IPS-18c (cell line): ENCODE measurements around the gene FAM120A.

ENCODE experiments used
- H3K4me3 ChIP-seq: 2 replicates; pipeline ENCODE4 v1.7.0; 2013; ENCODE audit warnings: low read depth, mild to moderate bottlenecking, low read length, moderate library complexity; ENCODE audit not compliant: insufficient read depth
- H3K9me3 ChIP-seq: one replicate; pipeline ENCODE4 v1.6.1; 2013; ENCODE audit warnings: mild to moderate bottlenecking, low read length, moderate library complexity; ENCODE audit not compliant: control insufficient read depth, insufficient read depth

FAM120A gene, protein sequence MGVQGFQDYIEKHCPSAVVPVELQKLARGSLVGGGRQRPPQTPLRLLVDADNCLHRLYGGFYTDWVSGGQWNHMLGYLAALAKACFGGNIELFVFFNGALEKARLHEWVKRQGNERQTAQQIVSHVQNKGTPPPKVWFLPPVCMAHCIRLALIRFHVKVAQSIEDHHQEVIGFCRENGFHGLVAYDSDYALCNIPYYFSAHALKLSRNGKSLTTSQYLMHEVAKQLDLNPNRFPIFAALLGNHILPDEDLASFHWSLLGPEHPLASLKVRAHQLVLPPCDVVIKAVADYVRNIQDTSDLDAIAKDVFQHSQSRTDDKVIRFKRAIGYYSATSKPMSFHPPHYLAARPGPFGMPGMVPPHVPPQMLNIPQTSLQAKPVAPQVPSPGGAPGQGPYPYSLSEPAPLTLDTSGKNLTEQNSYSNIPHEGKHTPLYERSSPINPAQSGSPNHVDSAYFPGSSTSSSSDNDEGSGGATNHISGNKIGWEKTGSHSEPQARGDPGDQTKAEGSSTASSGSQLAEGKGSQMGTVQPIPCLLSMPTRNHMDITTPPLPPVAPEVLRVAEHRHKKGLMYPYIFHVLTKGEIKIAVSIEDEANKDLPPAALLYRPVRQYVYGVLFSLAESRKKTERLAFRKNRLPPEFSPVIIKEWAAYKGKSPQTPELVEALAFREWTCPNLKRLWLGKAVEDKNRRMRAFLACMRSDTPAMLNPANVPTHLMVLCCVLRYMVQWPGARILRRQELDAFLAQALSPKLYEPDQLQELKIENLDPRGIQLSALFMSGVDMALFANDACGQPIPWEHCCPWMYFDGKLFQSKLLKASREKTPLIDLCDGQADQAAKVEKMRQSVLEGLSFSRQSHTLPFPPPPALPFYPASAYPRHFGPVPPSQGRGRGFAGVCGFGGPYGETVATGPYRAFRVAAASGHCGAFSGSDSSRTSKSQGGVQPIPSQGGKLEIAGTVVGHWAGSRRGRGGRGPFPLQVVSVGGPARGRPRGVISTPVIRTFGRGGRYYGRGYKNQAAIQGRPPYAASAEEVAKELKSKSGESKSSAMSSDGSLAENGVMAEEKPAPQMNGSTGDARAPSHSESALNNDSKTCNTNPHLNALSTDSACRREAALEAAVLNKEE

GRCh38 chr9:93450945-93451815, at the start of gene FAM120A:
Gene FAM120A (plus strand): TSS chr9:93451685. CDS start chr9:93451916, 231 bp downstream.
- Histone ChIP-seq H3K4me3 (peak within 1 kb of the TSS; percentile 94), H3K9me3 (peaks cover 2% of the 10 kb centered on the region)

DNA sequence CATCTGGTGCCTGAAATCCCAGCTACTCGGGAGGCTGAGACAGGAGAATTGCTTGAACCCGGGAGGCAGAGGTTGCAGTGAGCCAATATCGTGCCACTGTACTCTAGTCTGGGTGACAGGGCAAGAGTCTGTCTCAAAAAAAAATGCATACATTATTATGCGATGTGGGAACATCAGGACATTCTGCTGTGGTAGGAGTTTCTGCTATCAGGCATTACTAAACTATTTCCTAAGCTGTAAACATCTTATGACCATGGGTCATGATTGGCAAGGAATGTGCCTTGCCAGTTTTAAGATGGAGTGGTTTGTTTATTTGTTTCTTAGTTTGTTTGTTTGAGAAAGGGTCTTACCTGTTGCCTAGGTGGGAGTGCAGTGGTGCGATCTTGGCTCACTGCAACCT, 45.1 kb upstream of the FAM120A start:
- Histone ChIP-seq H3K9me3 (no peaks in the 10 kb centered on the region), H3K4me3 (no peak overlapping the region)

GRCh38 chr9:93413530-93413929, 38.0 kb upstream of the FAM120A start:
- Histone ChIP-seq H3K9me3 (no peaks in the 10 kb centered on the region), H3K4me3 (no peak overlapping the region)

- Histone ChIP-seq H3K9me3 (no peaks in the 10 kb centered on the region), H3K4me3 (no peak overlapping the region)
Measured at GRCh38 chr9:93415176-93415690, 36.3 kb upstream of the FAM120A start.

DNA sequence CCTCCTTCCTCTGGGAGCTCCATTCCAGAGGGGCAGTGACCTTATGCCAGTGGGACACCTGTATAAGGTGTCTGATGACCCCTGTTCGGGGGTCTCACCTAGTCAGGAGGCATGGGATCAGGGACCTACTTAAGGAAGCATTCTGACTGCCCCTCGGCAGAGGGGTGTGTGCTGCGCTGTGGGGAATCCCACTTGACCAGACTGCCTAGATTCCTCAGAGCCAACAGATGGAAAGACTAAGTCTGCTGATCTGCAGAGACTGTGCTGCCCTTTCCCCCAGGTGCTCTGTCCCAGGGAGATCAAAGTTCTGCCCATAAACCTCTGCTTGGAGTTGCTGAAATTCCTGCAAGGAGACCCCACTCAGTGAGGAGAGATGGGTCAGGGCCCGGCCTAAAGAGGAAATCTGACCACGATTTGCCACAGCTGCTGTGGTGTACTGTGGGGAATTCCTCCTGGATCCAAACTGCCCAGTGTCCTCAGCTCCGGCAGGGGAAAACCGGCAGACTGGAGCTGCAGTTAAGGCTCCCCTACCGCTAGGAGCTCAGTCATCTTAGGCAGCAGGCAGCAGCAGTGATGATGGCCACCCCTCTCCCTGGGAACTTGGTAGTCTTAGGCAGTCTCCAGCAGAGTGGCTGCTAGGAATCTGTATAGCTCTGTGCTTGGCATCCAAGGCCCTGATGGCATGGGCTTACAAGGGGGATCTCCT, 34.8 kb upstream of the FAM120A start:
- H3K4me3 ChIP-seq = no peak overlapping the region

GRCh38 chr9:93417538-93417937, 33.9 kb upstream of the FAM120A start:
- H3K9me3 ChIP-seq = no peaks in the 10 kb centered on the region

More for the DNA sequence above, 34.8 kb upstream of the FAM120A start:
- no peaks in the 10 kb centered on the region for H3K9me3 ChIP-seq

GRCh38 chr9:93419023-93419422, 32.5 kb upstream of the FAM120A start:
- Histone ChIP-seq H3K4me3 (no peak overlapping the region), H3K9me3 (no peaks in the 10 kb centered on the region)

More at GRCh38 chr9:93417538-93417937, 33.9 kb upstream of the FAM120A start:
- H3K4me3 ChIP-seq = no peak overlapping the region

- no peak overlapping the region for H3K4me3 ChIP-seq
- H3K9me3 ChIP-seq = no peaks in the 10 kb centered on the region
Measured at GRCh38 chr9:93422977-93423616, 28.4 kb upstream of the FAM120A start.

DNA sequence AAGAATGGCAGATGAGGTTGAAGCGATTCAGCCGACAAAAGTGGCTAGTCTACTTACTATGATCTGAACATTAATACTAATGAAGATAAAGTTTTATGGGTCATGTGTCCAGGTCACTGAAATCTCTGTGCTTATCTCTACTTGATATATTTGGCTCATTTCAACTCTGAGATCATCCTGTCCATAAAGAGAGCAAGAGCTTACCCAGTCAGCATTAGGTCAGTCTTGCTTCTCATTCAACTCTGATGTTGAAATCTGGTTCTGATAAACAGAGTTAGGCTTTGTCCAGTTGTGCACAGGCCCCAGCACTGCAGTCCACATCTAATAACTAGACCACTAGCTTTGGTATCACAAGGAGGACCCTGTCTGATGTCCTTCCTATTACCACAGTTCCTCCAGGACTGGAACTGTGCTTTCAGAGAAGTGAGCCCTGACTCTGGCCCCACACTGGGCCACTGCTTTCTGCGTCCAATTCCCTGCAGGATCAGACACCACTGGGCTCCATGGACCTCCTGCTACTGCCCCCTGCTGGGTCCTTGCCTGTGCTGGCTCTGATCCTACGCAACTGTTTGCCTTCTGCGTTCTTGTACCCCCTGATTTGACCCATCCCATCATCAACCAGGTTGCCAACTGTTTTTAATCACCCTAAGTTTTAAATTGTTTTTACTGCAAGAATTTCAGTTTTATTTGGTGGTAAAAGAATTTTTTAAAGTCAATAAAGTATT, 23.7 kb upstream of the FAM120A start:
- H3K4me3 ChIP-seq = no peak overlapping the region
- H3K9me3 ChIP-seq = no peaks in the 10 kb centered on the region

GRCh38 chr9:93431539-93432105, 19.9 kb upstream of the FAM120A start:
- Histone ChIP-seq H3K4me3 (no peak overlapping the region), H3K9me3 (no peaks in the 10 kb centered on the region)

DNA sequence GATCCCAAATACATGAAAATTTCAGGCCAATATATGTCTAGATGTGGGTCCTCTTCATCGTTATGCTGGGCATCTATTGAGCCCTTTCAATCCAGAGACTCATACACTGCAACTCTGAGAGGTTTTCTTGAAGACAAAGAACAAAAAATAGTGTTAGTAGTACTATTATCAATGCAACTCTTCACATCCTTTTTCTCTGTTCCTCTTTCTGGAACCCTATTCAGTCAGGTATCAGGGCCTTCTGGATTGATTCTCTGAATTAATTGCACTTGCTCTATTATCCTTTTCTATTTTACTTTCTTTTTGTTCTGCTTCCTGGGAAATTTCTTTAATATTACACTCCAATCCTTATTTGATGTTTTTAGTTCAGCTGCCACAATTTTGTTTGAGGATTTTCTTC, 18.5 kb upstream of the FAM120A start:
- H3K4me3 ChIP-seq = no peak overlapping the region
- no peaks in the 10 kb centered on the region for H3K9me3 ChIP-seq

DNA sequence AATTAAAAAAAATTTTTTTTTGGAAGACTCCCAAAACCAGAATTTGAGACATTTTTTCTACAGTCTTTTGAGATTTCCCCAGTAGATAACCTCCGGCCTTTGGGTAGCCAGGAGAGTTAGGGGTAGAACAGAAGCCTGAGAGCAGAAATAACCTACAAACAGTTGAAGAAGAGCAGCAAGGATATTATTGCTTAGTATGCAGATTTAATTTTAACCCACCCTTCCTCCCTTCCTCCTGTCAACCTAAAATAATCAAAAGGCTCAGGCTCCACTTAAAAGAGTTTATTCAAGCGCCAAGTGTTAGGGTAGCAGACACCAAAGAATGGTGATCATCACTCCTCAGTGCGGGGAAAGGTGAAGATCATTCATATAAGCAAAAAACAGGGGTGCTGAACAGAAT, 17.4 kb upstream of the FAM120A start:
- H3K9me3 ChIP-seq = no peaks in the 10 kb centered on the region
- no peak overlapping the region for H3K4me3 ChIP-seq

- H3K4me3 ChIP-seq = no peak overlapping the region
- no peaks in the 10 kb centered on the region for H3K9me3 ChIP-seq
Measured at GRCh38 chr9:93435386-93435785, 16.1 kb upstream of the FAM120A start.

DNA sequence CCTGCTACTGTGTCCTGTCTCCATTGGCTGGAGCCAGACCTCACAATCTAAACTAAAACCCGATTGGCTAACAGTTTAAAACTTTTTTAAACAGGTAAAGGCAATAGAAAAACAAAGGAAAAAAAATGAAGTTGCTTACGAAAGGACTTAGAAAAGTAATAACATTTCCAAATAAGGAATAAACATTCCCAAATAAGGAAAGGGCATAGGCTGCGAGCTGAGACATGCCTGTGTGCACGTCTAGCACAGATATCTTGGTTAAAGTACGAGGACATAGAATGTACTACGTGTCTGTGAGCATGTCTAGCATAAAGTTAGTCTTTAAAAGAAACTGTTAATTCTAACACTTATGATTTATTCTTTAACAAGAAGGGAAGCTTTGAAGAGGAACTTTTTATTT, 15.3 kb upstream of the FAM120A start:
- Histone ChIP-seq H3K4me3 (no peak overlapping the region), H3K9me3 (no peaks in the 10 kb centered on the region)
